Vagina (tissue), 2 donors: ENCODE measurements around the gene MYLK.

Source experiments
- POLR2AphosphoS5 ChIP-seq, 2 donors: sonication (generic); formaldehyde crosslinking; IDR thresholded peaks; one replicate each; pipeline ENCODE4 v1.9.0; 2017; ENCODE audit warnings: antibody characterized with exemption in 2 of 2, mild to moderate bottlenecking in 2 of 2, low read depth in 1 of 2; ENCODE audit not compliant: insufficient read depth in 1 of 2
- TF ChIP-seq, protein P1 (sequence below), 3 experiments: fragments of 450-650 bp in 2 of 3; fragments of 200-600 bp in 1 of 3; sonication (generic) in 1 of 3; IDR thresholded peaks; one replicate each; pipeline ENCODE4 v1.5.1; 2017 to 2019; ENCODE audit warnings: antibody characterized with exemption in 3 of 3, mild to moderate bottlenecking in 2 of 3, moderate library complexity in 2 of 3

- TF ChIP-seq, protein P1, sequence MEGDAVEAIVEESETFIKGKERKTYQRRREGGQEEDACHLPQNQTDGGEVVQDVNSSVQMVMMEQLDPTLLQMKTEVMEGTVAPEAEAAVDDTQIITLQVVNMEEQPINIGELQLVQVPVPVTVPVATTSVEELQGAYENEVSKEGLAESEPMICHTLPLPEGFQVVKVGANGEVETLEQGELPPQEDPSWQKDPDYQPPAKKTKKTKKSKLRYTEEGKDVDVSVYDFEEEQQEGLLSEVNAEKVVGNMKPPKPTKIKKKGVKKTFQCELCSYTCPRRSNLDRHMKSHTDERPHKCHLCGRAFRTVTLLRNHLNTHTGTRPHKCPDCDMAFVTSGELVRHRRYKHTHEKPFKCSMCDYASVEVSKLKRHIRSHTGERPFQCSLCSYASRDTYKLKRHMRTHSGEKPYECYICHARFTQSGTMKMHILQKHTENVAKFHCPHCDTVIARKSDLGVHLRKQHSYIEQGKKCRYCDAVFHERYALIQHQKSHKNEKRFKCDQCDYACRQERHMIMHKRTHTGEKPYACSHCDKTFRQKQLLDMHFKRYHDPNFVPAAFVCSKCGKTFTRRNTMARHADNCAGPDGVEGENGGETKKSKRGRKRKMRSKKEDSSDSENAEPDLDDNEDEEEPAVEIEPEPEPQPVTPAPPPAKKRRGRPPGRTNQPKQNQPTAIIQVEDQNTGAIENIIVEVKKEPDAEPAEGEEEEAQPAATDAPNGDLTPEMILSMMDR (IDR thresholded peaks at IDR 0.05): no peak
- TF ChIP-seq POLR2AphosphoS5 (IDR thresholded peaks at IDR 0.05; ENCODE audit: insufficient read depth in 1 of 2, low read depth in 1 of 2): no peak
These were observed 70.3 kb downstream of the MYLK start for GRCh38 chr3:123813876-123814275.
